Measurements from ENCODE around the gene RAC2.

GRCh38 chr22:37202001-37202555, 42.0 kb downstream of the RAC2 start:
- TF ChIP-seq ZNF217 (CRISPR knock-in tag; IDR thresholded peaks at IDR 0.05): no peak
- TF ChIP-seq CTCF (IDR thresholded peaks at IDR 0.05 in 2 of 3, conservative IDR thresholded peaks at IDR 0.05 in 1 of 3; ENCODE audit: insufficient read depth in 2 of 3, low read depth in 1 of 3, low read length in 3 of 3): no peak
- TF ChIP-seq EP300 (IDR thresholded peaks at IDR 0.05; ENCODE audit: low read length): no peak
- TF ChIP-seq GABPA (tag; conservative IDR thresholded peaks at IDR 0.05; ENCODE audit: low read depth): no peak
- TF ChIP-seq, protein P1, sequence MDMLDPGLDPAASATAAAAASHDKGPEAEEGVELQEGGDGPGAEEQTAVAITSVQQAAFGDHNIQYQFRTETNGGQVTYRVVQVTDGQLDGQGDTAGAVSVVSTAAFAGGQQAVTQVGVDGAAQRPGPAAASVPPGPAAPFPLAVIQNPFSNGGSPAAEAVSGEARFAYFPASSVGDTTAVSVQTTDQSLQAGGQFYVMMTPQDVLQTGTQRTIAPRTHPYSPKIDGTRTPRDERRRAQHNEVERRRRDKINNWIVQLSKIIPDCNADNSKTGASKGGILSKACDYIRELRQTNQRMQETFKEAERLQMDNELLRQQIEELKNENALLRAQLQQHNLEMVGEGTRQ (CRISPR knock-in tag; IDR thresholded peaks at IDR 0.05): no peak
- TF ChIP-seq FOXP1 (CRISPR knock-in tag; IDR thresholded peaks at IDR 0.05): no peak
- no peak for TF ChIP-seq SAFB (IDR thresholded peaks at IDR 0.05; ENCODE audit: borderline replicate concordance, low read depth, low read length)
- TF ChIP-seq IRF2 (CRISPR knock-in tag; IDR thresholded peaks at IDR 0.05): no peak
- TF ChIP-seq HBP1 (CRISPR knock-in tag; IDR thresholded peaks at IDR 0.05): no peak
- TF ChIP-seq, protein P2, sequence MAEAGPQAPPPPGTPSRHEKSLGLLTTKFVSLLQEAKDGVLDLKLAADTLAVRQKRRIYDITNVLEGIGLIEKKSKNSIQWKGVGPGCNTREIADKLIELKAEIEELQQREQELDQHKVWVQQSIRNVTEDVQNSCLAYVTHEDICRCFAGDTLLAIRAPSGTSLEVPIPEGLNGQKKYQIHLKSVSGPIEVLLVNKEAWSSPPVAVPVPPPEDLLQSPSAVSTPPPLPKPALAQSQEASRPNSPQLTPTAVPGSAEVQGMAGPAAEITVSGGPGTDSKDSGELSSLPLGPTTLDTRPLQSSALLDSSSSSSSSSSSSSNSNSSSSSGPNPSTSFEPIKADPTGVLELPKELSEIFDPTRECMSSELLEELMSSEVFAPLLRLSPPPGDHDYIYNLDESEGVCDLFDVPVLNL (CRISPR knock-in tag; IDR thresholded peaks at IDR 0.05; ENCODE audit: low read depth): no peak
- TF ChIP-seq ZZZ3 (IDR thresholded peaks at IDR 0.05): no peak
- TF ChIP-seq RAD21 (CRISPR knock-in tag; conservative IDR thresholded peaks at IDR 0.05 in 1 of 2, IDR thresholded peaks at IDR 0.05 in 1 of 2): no peak

Data from K562 (cell line).